Panc1 (cell line): ENCODE measurements around the gene SGIP1.

ENCODE experiments used
- POLR2AphosphoS5 ChIP-seq: IDR thresholded peaks from 2 replicates; pipeline ENCODE4 v1.6.1; 2012; ENCODE audit warnings: mild to moderate bottlenecking, low read depth, low read length, moderate library complexity
- TF ChIP-seq, protein P1 (sequence below): fragments of 450-650 bp; IDR thresholded peaks from 2 replicates; pipeline ENCODE4 v1.5.1; 2017; ENCODE audit warnings: mild to moderate bottlenecking

DNA sequence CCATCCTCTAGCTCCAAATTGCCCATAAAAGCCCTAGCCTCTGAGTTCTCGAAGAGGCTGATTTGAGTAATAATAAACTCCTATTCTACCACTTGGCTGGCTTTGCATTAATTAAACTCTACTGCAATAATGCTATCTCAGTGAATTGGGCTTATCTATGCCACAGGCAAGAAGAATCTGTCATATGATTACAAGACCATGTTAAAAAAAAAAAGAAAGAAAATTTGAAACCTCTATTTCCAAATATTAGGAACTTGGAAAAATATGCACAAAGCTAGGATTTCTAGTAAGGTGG, 27.6 kb upstream of the SGIP1 start:
- TF ChIP-seq, protein P1, sequence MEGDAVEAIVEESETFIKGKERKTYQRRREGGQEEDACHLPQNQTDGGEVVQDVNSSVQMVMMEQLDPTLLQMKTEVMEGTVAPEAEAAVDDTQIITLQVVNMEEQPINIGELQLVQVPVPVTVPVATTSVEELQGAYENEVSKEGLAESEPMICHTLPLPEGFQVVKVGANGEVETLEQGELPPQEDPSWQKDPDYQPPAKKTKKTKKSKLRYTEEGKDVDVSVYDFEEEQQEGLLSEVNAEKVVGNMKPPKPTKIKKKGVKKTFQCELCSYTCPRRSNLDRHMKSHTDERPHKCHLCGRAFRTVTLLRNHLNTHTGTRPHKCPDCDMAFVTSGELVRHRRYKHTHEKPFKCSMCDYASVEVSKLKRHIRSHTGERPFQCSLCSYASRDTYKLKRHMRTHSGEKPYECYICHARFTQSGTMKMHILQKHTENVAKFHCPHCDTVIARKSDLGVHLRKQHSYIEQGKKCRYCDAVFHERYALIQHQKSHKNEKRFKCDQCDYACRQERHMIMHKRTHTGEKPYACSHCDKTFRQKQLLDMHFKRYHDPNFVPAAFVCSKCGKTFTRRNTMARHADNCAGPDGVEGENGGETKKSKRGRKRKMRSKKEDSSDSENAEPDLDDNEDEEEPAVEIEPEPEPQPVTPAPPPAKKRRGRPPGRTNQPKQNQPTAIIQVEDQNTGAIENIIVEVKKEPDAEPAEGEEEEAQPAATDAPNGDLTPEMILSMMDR, result no peak
- TF ChIP-seq POLR2AphosphoS5, result no peak
